OCI-LY7 (cell line): Measurements from ENCODE around the gene IFT88. TPM values are rescaled to one million over a fixed set of nuclear protein-coding genes. Genes with fewer than 3 reads are reported as not detected.

Experiments used
- BruUV-seq: library from RNA; stranded (reverse); fragments of 400-500 nt; replicated peaks from 2 replicates; lab custom pipeline; 2021; lab: Mats Ljungman, UMichigan
- CTCF ChIA-PET: fragments of 300-600 bp; sonication (Branson Sonifier 250); formaldehyde crosslinking; loops from one replicate; lab custom pipeline; 2022; ENCODE audit warnings: antibody characterized with exemption; ENCODE audit not compliant: unreplicated experiment; lab: Charles Lee
- POLR2A ChIA-PET: fragments of 300-600 bp; sonication (Branson Sonifier 250); formaldehyde crosslinking; loops from one replicate; lab custom pipeline; 2022; ENCODE audit warnings: antibody characterized with exemption; lab: Charles Lee
- DNase-seq: peaks from one replicate; pipeline ENCODE4 v3.0.0-alpha.2; 2015; ENCODE audit warnings: low spot score
- H2AFZ ChIP-seq: fragments of 200-600 bp; sonication (generic), shearing (Covaris generic); 2 replicates; pipeline ENCODE4 v1.6.1; 2014; ENCODE audit warnings: mild to moderate bottlenecking, antibody characterized with exemption, low read length, moderate library complexity
- H3K27ac ChIP-seq: fragments of 200-600 bp; sonication (generic); 2 replicates; pipeline ENCODE4 v1.5.1; 2014; ENCODE audit warnings: mixed run types, low read depth, mild to moderate bottlenecking, moderate library complexity, low read length, inconsistent platforms; ENCODE audit not compliant: poor library complexity, severe bottlenecking
- H3K36me3 ChIP-seq: fragments of 200-600 bp; sonication (generic); 2 replicates; pipeline ENCODE4 v1.6.1; 2014; ENCODE audit warnings: mild to moderate bottlenecking, antibody characterized with exemption, low read length, moderate library complexity, mixed read lengths; ENCODE audit not compliant: insufficient read depth
- H3K4me1 ChIP-seq: fragments of 200-600 bp; sonication (generic); 2 replicates; pipeline ENCODE4 v1.5.1; 2014; ENCODE audit warnings: mild to moderate bottlenecking, low read length; ENCODE audit not compliant: insufficient read depth, poor library complexity, severe bottlenecking
- H3K4me2 ChIP-seq: fragments of 200-600 bp; sonication (generic); 2 replicates; pipeline ENCODE4 v1.6.1; 2014; ENCODE audit warnings: mild to moderate bottlenecking, low read length
- H3K4me3 ChIP-seq: fragments of 200-600 bp; sonication (generic); 2 replicates; pipeline ENCODE4 v1.5.1; 2014; ENCODE audit warnings: mild to moderate bottlenecking, low read depth, low read length; ENCODE audit not compliant: poor library complexity, severe bottlenecking
- H3K79me2 ChIP-seq: fragments of 200-600 bp; sonication (generic); 2 replicates; pipeline ENCODE4 v1.6.1; 2016; ENCODE audit warnings: low read depth, mild to moderate bottlenecking, low read length, moderate library complexity, mixed read lengths; ENCODE audit not compliant: insufficient read depth
- H3K9me2 ChIP-seq: fragments of 200-600 bp; sonication (generic); 2 replicates; pipeline ENCODE4 v1.6.1; 2016; ENCODE audit warnings: mild to moderate bottlenecking, low read length, mixed read lengths; ENCODE audit not compliant: insufficient read depth
- H3K9me3 ChIP-seq: fragments of 200-600 bp; sonication (generic); 2 replicates; pipeline ENCODE4 v1.6.1; 2014; ENCODE audit warnings: mild to moderate bottlenecking, mixed run types, low read length, mixed read lengths
- H4K20me1 ChIP-seq: fragments of 200-600 bp; sonication (generic); 2 replicates; pipeline ENCODE4 v1.6.1; 2014; ENCODE audit warnings: mild to moderate bottlenecking, antibody characterized with exemption, low read length, moderate library complexity, mixed read lengths; ENCODE audit not compliant: insufficient read depth
- EZH2phosphoT487 ChIP-seq: fragments of 200-600 bp; sonication (generic); IDR thresholded peaks from 2 replicates; pipeline ENCODE4 v1.6.1; 2018; ENCODE audit warnings: low read depth, borderline replicate concordance, mild to moderate bottlenecking, mixed run types, antibody characterized with exemption, low read length, moderate library complexity, mixed read lengths
- intact Hi-C: fragments of 100-400 bp; cut with micrococcal nuclease; formaldehyde crosslinking; loops from one replicate; pipeline ENCODE4 v1.10.0; 2022; ENCODE audit not compliant: unreplicated experiment
- total RNA-seq, 2 experiments: library from RNA; depleted of rRNA in 1 of 2; stranded (reverse); fragments of >200 nt in 1 of 2; shearing (Covaris generic) in 1 of 2; gene quantifications; 2 replicates each; pipeline ENCODE4 v1.2.3, GENCODE V29; 2014 to 2022
- TF ChIP-seq, protein P1 (sequence below): fragments of 200-600 bp; sonication (generic); conservative IDR thresholded peaks from 2 replicates; pipeline ENCODE4 v1.5.1; 2014; ENCODE audit warnings: mild to moderate bottlenecking, antibody characterized with exemption, low read length, moderate library complexity, mixed read lengths

IFT88 gene
- total RNA-seq, 2 experiments from 2014 or later: 6.1 to 6.9 TPM

DNA sequence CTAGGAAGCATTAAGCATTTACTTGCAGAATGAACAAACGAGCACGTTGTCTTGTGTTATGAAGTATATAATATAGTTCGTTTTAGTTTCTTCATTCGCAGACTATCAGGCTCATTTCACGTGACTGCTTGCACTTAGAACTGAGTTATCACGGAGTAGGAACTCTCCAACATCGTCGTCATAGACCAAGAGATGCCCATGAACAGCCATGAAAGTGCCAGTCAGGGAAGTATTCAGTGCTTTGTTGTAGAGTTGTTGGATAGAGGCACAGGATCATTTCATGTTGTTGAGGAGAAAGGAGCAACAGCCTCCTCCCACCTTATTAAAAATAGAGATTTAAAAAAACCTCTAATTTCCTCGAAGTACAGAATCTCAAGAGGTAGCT, 135.6 kb downstream of the IFT88 start:
- Histone ChIP-seq H3K9me3 (no peaks in the 10 kb centered on the region), H3K4me3 (peak overlapping the region; percentile 81), H3K79me2 (no peaks in the 10 kb centered on the region), H3K4me2 (peak overlapping the region; percentile 93), H3K4me1 (peaks cover 13% of the 10 kb centered on the region), H3K27ac (no peak overlapping the region), H3K9me2 (no peaks in the 10 kb centered on the region), H2AFZ (peak overlapping the region; percentile 85), H4K20me1 (no peaks in the 10 kb centered on the region), H3K36me3 (no peaks in the 10 kb centered on the region)
- ChIA-PET CTCF (no interaction called here), POLR2A (interaction anchor here (0.8 kb wide), 1 partner anchor 85 kb away, joined by 3 read pairs; no protein-coding TSS in a partner anchor)
- BruUV-seq: TSS peak; percentile 71
- intact Hi-C loops: loop anchor here (5.0 to 10.0 kb wide), 4 partner anchors 125 to 775 kb away; partner anchors contain the start of gene XPO4
- DNase-seq: peak; percentile 7
- TF ChIP-seq, protein P1, sequence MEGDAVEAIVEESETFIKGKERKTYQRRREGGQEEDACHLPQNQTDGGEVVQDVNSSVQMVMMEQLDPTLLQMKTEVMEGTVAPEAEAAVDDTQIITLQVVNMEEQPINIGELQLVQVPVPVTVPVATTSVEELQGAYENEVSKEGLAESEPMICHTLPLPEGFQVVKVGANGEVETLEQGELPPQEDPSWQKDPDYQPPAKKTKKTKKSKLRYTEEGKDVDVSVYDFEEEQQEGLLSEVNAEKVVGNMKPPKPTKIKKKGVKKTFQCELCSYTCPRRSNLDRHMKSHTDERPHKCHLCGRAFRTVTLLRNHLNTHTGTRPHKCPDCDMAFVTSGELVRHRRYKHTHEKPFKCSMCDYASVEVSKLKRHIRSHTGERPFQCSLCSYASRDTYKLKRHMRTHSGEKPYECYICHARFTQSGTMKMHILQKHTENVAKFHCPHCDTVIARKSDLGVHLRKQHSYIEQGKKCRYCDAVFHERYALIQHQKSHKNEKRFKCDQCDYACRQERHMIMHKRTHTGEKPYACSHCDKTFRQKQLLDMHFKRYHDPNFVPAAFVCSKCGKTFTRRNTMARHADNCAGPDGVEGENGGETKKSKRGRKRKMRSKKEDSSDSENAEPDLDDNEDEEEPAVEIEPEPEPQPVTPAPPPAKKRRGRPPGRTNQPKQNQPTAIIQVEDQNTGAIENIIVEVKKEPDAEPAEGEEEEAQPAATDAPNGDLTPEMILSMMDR: no peak
- no peak for TF ChIP-seq EZH2phosphoT487

GRCh38 chr13:20702915-20703779, 136.2 kb downstream of the IFT88 start, which contains the start of gene IL17D:
Gene IL17D (plus strand): TSS chr13:20703699. CDS start chr13:20704002, 303 bp downstream.
- POLR2A ChIA-PET: no interaction called here
- H3K9me3 ChIP-seq: no peaks in the 10 kb centered on the region
- no peaks in the 10 kb centered on the region for H3K79me2 ChIP-seq
- peaks cover 13% of the 10 kb centered on the region for H3K4me1 ChIP-seq
- no peak within 1 kb of the TSS for H3K27ac ChIP-seq
- no peaks in the 10 kb centered on the region for H3K9me2 ChIP-seq
- TF ChIP-seq, protein P1: 0 out of 2 replicates have a peak, but pooled peaks have one; percentile 31
- no peak for TF ChIP-seq EZH2phosphoT487
- peak within 1 kb of the TSS; percentile 85 for H2AFZ ChIP-seq
- DNase-seq: peak; percentile 57
- CTCF ChIA-PET: no interaction called here
- H3K4me2 ChIP-seq: peak within 1 kb of the TSS; percentile 93
- no peaks in the 10 kb centered on the region for H4K20me1 ChIP-seq
- intact Hi-C loops: loop anchor here (5.0 to 10.0 kb wide), 4 partner anchors 124 to 774 kb away; partner anchors contain the start of gene XPO4
- no peaks in the 10 kb centered on the region for H3K36me3 ChIP-seq
- peak within 1 kb of the TSS; percentile 81 for H3K4me3 ChIP-seq
- BruUV-seq: no TSS peak
